NCI-H524 treated with DMSO at 0.1 percent for 48 hours (cell line): ENCODE results near the gene MTX3.

Source experiments
- DNase-seq: peaks from one replicate; lab custom pipeline; 2025; lab: John Stamatoyannopoulos, UW

MTX3 gene

GRCh38 chr5:79936002-79936645 lies 54.9 kb downstream of the MTX3 start:
- DNase-seq: no peak

- DNase-seq: no peak
Measured at GRCh38 chr5:79934681-79935080, 56.4 kb downstream of the MTX3 start.

- DNase-seq: no peak
Measured at GRCh38 chr5:79932510-79933504, 58.3 kb downstream of the MTX3 start.

- no peak for DNase-seq
Measured at GRCh38 chr5:79931866-79932265, 59.2 kb downstream of the MTX3 start.

- no peak for DNase-seq
Measured at GRCh38 chr5:79931409-79931808, 59.7 kb downstream of the MTX3 start.

- no peak for DNase-seq
Measured at GRCh38 chr5:79929095-79929494, 62.0 kb downstream of the MTX3 start.
